GM19043 (cell line): ENCODE results near the gene SLC4A8.

Experiments used
- ATAC-seq: cut with Tn5 transposase; IDR thresholded peaks from one replicate; pipeline ENCODE4 v1.9.1; 2021; ENCODE audit warnings: low read depth; ENCODE audit not compliant: unreplicated experiment

Gene SLC4A8

GRCh38 chr12:51548241-51548640 lies 123.6 kb downstream of the SLC4A8 start:
- ATAC-seq = no peak

- ATAC-seq = no peak
These were observed 125.0 kb downstream of the SLC4A8 start for GRCh38 chr12:51549637-51550036.
